Measurements from ENCODE around the gene ROCK2. TPM values are rescaled to one million over a fixed set of nuclear protein-coding genes. Genes with fewer than 3 reads are reported as not detected.

The ROCK2 gene
- polyA plus RNA-seq, 3 donors = 2.8 to 10.2 (median 4.3) TPM

- H3K4me2 ChIP-seq (replicated peaks; ENCODE audit: extremely low read depth, low read length, poor library complexity, severe bottlenecking) = no peak overlapping the region
- Mint-ChIP-seq H3K27me3 (ENCODE audit: low read depth in 3 of 3) (no peaks in the 10 kb centered on the region), H3K36me3 (peaks cover 63 to 81% of the 10 kb centered on the region in 2 donors), H3K4me1 (no peaks in the 10 kb centered on the region), H3K4me3 (no peak overlapping the region), H3K9me3 (no peaks in the 10 kb centered on the region), H3K27ac (no peak overlapping the region)
- no peak overlapping the region for H3K27ac ChIP-seq (ENCODE audit: low read depth in 1 of 2, low read length in 2 of 2)
- TF ChIP-seq CTCF (IDR thresholded peaks at IDR 0.05) = no peak
- no peaks in the 10 kb centered on the region for H3K9me3 ChIP-seq (replicated peaks in 1 of 2; ENCODE audit: control insufficient read depth in 1 of 2, insufficient read depth in 1 of 2, low read length in 2 of 2)
- DNase-seq = no peak
- no peaks in the 10 kb centered on the region for H4K20me1 ChIP-seq (ENCODE audit: insufficient read depth, low read length)
- H3K27me3 ChIP-seq (ENCODE audit: control insufficient read depth in 2 of 2, insufficient read depth in 2 of 2, low read length in 2 of 2) = no peaks in the 10 kb centered on the region
- no peaks in the 10 kb centered on the region for H3K79me2 ChIP-seq (ENCODE audit: insufficient read depth, low read length)
- H3K4me1 ChIP-seq (ENCODE audit: control insufficient read depth in 1 of 2, insufficient read depth in 2 of 2, low read length in 2 of 2) = no peaks in the 10 kb centered on the region
- peaks cover 71 to 98% of the 10 kb centered on the region in 2 donors for H3K36me3 ChIP-seq (replicated peaks in 1 of 2; ENCODE audit: control insufficient read depth in 1 of 2, insufficient read depth in 2 of 2, low read length in 2 of 2)
- no peak overlapping the region for H3K4me3 ChIP-seq (replicated peaks in 1 of 3; ENCODE audit: low read depth in 2 of 3, low read length in 3 of 3)
- no peak overlapping the region for H3K9ac ChIP-seq (ENCODE audit: insufficient read depth, low read length, poor library complexity, severe bottlenecking)
- intact Hi-C loops (cut with micrococcal nuclease) = no loop called here
- WGBS (ENCODE audit: insufficient coverage) = 100% methylated on average over 1 of the region's 4 CpGs
- H2AFZ ChIP-seq (ENCODE audit: insufficient read depth, low read depth, low read length, poor library complexity, severe bottlenecking) = no peak overlapping the region
These were observed 129.7 kb downstream of the ROCK2 start for GRCh38 chr2:11214770-11215169.

- no peak overlapping the region for H2AFZ ChIP-seq (ENCODE audit: insufficient read depth, low read depth, low read length, poor library complexity, severe bottlenecking)
- Mint-ChIP-seq H3K27ac (no peak overlapping the region), H3K4me3 (no peak overlapping the region), H3K9me3 (no peaks in the 10 kb centered on the region), H3K36me3 (peaks cover 59 to 74% of the 10 kb centered on the region in 2 donors), H3K4me1 (no peaks in the 10 kb centered on the region), H3K27me3 (ENCODE audit: low read depth in 3 of 3) (no peaks in the 10 kb centered on the region)
- H3K36me3 ChIP-seq (replicated peaks in 1 of 2; ENCODE audit: control insufficient read depth in 1 of 2, insufficient read depth in 2 of 2, low read length in 2 of 2) = peaks cover 71 to 97% of the 10 kb centered on the region in 2 donors
- no peak overlapping the region for H3K9ac ChIP-seq (ENCODE audit: insufficient read depth, low read length, poor library complexity, severe bottlenecking)
- H3K9me3 ChIP-seq (replicated peaks in 1 of 2; ENCODE audit: control insufficient read depth in 1 of 2, insufficient read depth in 1 of 2, low read length in 2 of 2) = no peaks in the 10 kb centered on the region
- no peak overlapping the region for H3K4me3 ChIP-seq (replicated peaks in 1 of 3; ENCODE audit: low read depth in 2 of 3, low read length in 3 of 3)
- no peak overlapping the region for H3K4me2 ChIP-seq (replicated peaks; ENCODE audit: extremely low read depth, low read length, poor library complexity, severe bottlenecking)
- no peak for DNase-seq
- intact Hi-C loops (cut with micrococcal nuclease) = no loop called here
- H3K27me3 ChIP-seq (ENCODE audit: control insufficient read depth in 2 of 2, insufficient read depth in 2 of 2, low read length in 2 of 2) = no peaks in the 10 kb centered on the region
- no CpG with 5 or more reads among the region's 1 CpG for WGBS (ENCODE audit: insufficient coverage)
- no peak overlapping the region for H3K27ac ChIP-seq (ENCODE audit: low read depth in 1 of 2, low read length in 2 of 2)
- no peaks in the 10 kb centered on the region for H3K79me2 ChIP-seq (ENCODE audit: insufficient read depth, low read length)
- H4K20me1 ChIP-seq (ENCODE audit: insufficient read depth, low read length) = no peaks in the 10 kb centered on the region
- H3K4me1 ChIP-seq (ENCODE audit: control insufficient read depth in 1 of 2, insufficient read depth in 2 of 2, low read length in 2 of 2) = no peaks in the 10 kb centered on the region
- TF ChIP-seq CTCF (IDR thresholded peaks at IDR 0.05) = no peak
These were observed 130.5 kb downstream of the ROCK2 start for GRCh38 chr2:11213975-11214374.
